Neural cell (in vitro differentiated cells): ENCODE data around the gene BMPR1A.

Source experiments
- CTCF ChIP-seq: fragments of 450-650 bp; IDR thresholded peaks from 2 replicates; pipeline ENCODE4 v1.5.1; 2014; ENCODE audit warnings: antibody characterized with exemption, mild to moderate bottlenecking, moderate library complexity; ENCODE audit not compliant: poor library complexity, severe bottlenecking
- EZH2 ChIP-seq: fragments of 200-600, 300-800 bp; shearing (Covaris generic), sonication (generic); IDR thresholded peaks from 2 replicates; pipeline ENCODE4 v1.6.1; 2014; ENCODE audit warnings: antibody characterized with exemption, low read length, borderline replicate concordance, mild to moderate bottlenecking; ENCODE audit not compliant: insufficient read depth, poor library complexity, severe bottlenecking
- REST ChIP-seq: IDR thresholded peaks from 2 replicates; pipeline ENCODE4 v1.6.1; 2012; ENCODE audit warnings: borderline replicate concordance

- TF ChIP-seq CTCF: no peak
- TF ChIP-seq EZH2: no peak
- TF ChIP-seq REST: no peak
Observed at GRCh38 chr10:86803156-86803555, 46.7 kb downstream of the BMPR1A start.
